A673 (cell line): Measurements from ENCODE around the gene ACTN4. TPM values are rescaled to one million over a fixed set of nuclear protein-coding genes. Genes with fewer than 3 reads are reported as not detected.
A peak's percentile ranks its signal among the peaks of the same experiment; 100 is the strongest.

ENCODE experiments used
- BruUV-seq: library from RNA; stranded (reverse); fragments of 400-500 nt; replicated peaks from 2 replicates; lab custom pipeline; 2021; lab: Mats Ljungman, UMichigan
- CTCF ChIA-PET: fragments of 300-600 bp; sonication (Branson Sonifier 250); formaldehyde crosslinking; loops from one replicate; lab custom pipeline; 2022; ENCODE audit warnings: antibody characterized with exemption; lab: Charles Lee
- POLR2A ChIA-PET: fragments of 300-600 bp; sonication (Branson Sonifier 250); formaldehyde crosslinking; loops from one replicate; lab custom pipeline; 2022; ENCODE audit warnings: antibody characterized with exemption; ENCODE audit not compliant: low non-redundant PET; lab: Charles Lee
- DNase-seq: peaks from one replicate; pipeline ENCODE4 v3.0.0-alpha.2; 2015; ENCODE audit warnings: low spot score
- H3K27ac ChIP-seq: fragments of 200-600 bp; sonication (generic); 2 replicates; pipeline ENCODE4 v1.5.1; 2016; ENCODE audit warnings: mixed run types, low read depth, mild to moderate bottlenecking, mixed read lengths, antibody characterized with exemption, low read length; ENCODE audit not compliant: poor library complexity, severe bottlenecking
- H3K27me3 ChIP-seq: fragments of 200-600 bp; sonication (generic); replicated peaks from 2 replicates; pipeline ENCODE4 v1.6.1; 2017; ENCODE audit warnings: mixed run types, low read depth, mild to moderate bottlenecking, mixed read lengths, antibody characterized with exemption, low read length; ENCODE audit not compliant: insufficient read depth, poor library complexity
- H3K36me3 ChIP-seq: fragments of 200-600 bp; sonication (generic); 2 replicates; pipeline ENCODE4 v1.6.1; 2016; ENCODE audit warnings: mixed run types, mild to moderate bottlenecking, mixed read lengths, antibody characterized with exemption, low read length; ENCODE audit not compliant: insufficient read depth, poor library complexity, severe bottlenecking
- H3K4me1 ChIP-seq: fragments of 200-600 bp; sonication (generic); 2 replicates; pipeline ENCODE4 v1.6.1; 2017; ENCODE audit warnings: mixed run types, mild to moderate bottlenecking, mixed read lengths, antibody characterized with exemption, low read length; ENCODE audit not compliant: insufficient read depth, poor library complexity, severe bottlenecking
- H3K4me3 ChIP-seq: fragments of 200-600 bp; sonication (generic); 2 replicates; pipeline ENCODE4 v1.5.1; 2016; ENCODE audit warnings: low read depth, mixed run types, mild to moderate bottlenecking, mixed read lengths, low read length; ENCODE audit not compliant: poor library complexity, severe bottlenecking
- H3K9me3 ChIP-seq: fragments of 200-600 bp; sonication (generic); 2 replicates; pipeline ENCODE4 v1.6.1; 2016; ENCODE audit warnings: mixed run types, low read depth, mild to moderate bottlenecking, mixed read lengths, antibody characterized with exemption, low read length; ENCODE audit not compliant: poor library complexity, severe bottlenecking
- EZH2 ChIP-seq: fragments of 200-600 bp; sonication (generic); IDR thresholded peaks from 2 replicates; pipeline ENCODE4 v1.6.1; 2017; ENCODE audit warnings: borderline replicate concordance, low read depth, mild to moderate bottlenecking, mixed read lengths, antibody characterized with exemption, low read length; ENCODE audit not compliant: poor library complexity, severe bottlenecking
- intact Hi-C: fragments of 100-400 bp; cut with micrococcal nuclease; formaldehyde crosslinking; loops from one replicate; pipeline ENCODE4 v1.10.0; 2022; ENCODE audit not compliant: unreplicated experiment
- total RNA-seq: library from RNA; stranded (reverse); gene quantifications from 2 replicates; pipeline ENCODE4 v1.2.3, GENCODE V29; 2021
- TF ChIP-seq, protein P1 (sequence below): fragments of 300-800, 200-600 bp; sonication (generic); conservative IDR thresholded peaks from 2 replicates; pipeline ENCODE4 v1.5.1; 2017; ENCODE audit warnings: low read depth, mild to moderate bottlenecking, antibody characterized with exemption, low read length, moderate library complexity, mixed read lengths

ACTN4 gene
- total RNA-seq, 1 experiment from 2014 or later, result 397 TPM

DNA sequence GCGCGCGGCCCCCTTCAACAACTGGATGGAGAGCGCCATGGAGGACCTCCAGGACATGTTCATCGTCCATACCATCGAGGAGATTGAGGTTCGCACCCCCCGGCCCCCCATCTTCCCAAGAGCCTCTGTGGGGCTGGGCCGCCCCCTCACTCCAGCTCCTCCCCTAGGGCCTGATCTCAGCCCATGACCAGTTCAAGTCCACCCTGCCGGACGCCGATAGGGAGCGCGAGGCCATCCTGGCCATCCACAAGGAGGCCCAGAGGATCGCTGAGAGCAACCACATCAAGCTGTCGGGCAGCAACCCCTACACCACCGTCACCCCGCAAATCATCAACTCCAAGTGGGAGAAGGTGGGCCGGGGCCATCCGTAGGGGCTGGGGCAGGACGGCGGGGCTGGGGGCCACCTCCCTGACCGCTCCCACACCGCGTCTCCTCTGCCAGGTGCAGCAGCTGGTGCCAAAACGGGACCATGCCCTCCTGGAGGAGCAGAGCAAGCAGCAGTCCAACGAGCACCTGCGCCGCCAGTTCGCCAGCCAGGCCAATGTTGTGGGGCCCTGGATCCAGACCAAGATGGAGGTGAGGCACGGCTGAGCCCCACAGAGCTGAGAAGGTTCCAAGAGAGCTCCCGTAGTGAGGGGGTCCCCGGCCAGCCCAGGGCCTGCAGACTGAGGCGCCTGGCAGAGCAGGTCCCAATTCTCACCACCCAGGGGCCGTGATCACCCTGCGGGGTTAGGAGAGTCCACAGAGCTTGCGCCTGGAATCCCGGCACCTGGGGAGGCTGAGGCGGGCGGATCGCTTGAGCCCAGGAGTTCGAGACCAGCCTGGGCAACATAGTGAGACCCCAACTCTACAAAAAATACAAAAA, 76.8 kb downstream of the ACTN4 start:
- BruUV-seq, result TSS peak; percentile 72
- ChIA-PET CTCF (no interaction called here), POLR2A (interaction anchor here (0.6 kb wide), 1 partner anchor 10 kb away, joined by 4 read pairs; no protein-coding TSS in a partner anchor)
- DNase-seq, result no peak
- intact Hi-C loops, result no loop called here
- Histone ChIP-seq H3K36me3 (peaks cover 56% of the 10 kb centered on the region), H3K9me3 (no peaks in the 10 kb centered on the region), H3K27ac (no peak overlapping the region), H3K27me3 (no peaks in the 10 kb centered on the region), H3K4me3 (no peak overlapping the region), H3K4me1 (no peaks in the 10 kb centered on the region)
- no peak for TF ChIP-seq EZH2
- TF ChIP-seq, protein P1, sequence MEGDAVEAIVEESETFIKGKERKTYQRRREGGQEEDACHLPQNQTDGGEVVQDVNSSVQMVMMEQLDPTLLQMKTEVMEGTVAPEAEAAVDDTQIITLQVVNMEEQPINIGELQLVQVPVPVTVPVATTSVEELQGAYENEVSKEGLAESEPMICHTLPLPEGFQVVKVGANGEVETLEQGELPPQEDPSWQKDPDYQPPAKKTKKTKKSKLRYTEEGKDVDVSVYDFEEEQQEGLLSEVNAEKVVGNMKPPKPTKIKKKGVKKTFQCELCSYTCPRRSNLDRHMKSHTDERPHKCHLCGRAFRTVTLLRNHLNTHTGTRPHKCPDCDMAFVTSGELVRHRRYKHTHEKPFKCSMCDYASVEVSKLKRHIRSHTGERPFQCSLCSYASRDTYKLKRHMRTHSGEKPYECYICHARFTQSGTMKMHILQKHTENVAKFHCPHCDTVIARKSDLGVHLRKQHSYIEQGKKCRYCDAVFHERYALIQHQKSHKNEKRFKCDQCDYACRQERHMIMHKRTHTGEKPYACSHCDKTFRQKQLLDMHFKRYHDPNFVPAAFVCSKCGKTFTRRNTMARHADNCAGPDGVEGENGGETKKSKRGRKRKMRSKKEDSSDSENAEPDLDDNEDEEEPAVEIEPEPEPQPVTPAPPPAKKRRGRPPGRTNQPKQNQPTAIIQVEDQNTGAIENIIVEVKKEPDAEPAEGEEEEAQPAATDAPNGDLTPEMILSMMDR, result no peak

DNA sequence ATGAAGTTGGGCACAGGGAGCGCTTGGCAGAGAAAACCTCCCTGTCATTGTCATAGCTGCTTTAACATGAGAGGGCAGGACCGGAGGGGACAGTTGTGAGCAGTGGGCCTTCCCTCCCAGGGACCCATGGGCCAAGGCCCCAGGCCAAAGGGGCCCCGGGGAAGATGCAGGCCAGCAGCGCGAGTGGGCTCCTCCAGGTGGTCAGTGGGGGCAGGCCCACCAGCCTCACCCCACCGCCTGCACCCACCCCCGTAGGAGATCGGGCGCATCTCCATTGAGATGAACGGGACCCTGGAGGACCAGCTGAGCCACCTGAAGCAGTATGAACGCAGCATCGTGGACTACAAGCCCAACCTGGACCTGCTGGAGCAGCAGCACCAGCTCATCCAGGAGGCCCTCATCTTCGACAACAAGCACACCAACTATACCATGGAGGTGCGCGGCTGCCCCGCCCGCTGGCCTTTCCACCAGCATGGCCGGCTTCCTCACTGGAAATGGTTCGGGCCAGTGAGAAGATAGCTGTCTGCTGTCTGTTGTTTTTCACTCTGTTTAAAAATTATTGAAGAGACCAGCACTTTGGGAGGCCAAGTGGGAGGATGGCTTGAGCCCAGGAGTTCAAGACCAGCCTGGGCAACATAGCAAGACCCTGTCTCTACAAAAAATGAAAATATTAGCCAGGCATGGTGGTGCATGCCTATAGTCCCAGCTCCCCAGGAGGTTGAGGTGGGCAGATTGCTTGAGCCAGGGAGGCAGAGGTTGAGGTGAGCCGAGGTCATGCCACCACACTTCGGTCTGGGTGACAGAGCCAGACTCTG, 78.2 kb downstream of the ACTN4 start:
- ChIA-PET POLR2A (interaction anchor here (0.5 kb wide), 1 partner anchor 89 kb away, joined by 6 read pairs; no protein-coding TSS in a partner anchor), CTCF (interaction anchor here (0.6 kb wide), 1 partner anchor 162 kb away, joined by 3 read pairs; no protein-coding TSS in a partner anchor)
- BruUV-seq, result no TSS peak
- H3K36me3 ChIP-seq, result peaks cover 67% of the 10 kb centered on the region
- DNase-seq, result no peak
- H3K27me3 ChIP-seq, result no peaks in the 10 kb centered on the region
- H3K9me3 ChIP-seq, result no peaks in the 10 kb centered on the region
- no peaks in the 10 kb centered on the region for H3K4me1 ChIP-seq
- TF ChIP-seq EZH2, result no peak
- TF ChIP-seq, protein P1, result no peak
- intact Hi-C loops, result no loop called here
- H3K27ac ChIP-seq, result no peak overlapping the region
- no peak overlapping the region for H3K4me3 ChIP-seq

DNA sequence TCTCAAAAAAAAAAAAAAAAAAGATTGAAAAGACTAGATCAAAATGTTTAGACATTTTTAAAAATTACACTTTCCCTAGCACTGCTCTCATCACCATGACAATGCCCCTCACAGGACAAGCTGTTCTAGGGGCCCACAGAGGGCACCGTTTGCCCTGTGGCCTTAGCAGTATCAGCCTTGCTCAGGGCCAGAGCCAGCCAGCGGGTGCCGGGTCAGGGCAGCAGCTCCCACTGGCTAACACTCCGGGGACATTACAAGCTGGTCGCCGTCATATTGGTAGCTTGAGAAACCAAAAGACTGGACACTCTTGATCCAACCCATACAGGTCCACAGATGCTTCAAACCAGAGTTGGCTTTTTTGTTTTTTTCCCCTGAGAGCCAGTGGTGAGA, 78.8 kb downstream of the ACTN4 start:
- CTCF ChIA-PET, result interaction anchor here (0.6 kb wide), 1 partner anchor 161 kb away, joined by 3 read pairs; no protein-coding TSS in a partner anchor
- POLR2A ChIA-PET, result no interaction called here
- Histone ChIP-seq H3K27me3 (no peaks in the 10 kb centered on the region), H3K27ac (no peak overlapping the region), H3K9me3 (no peaks in the 10 kb centered on the region), H3K4me1 (no peaks in the 10 kb centered on the region), H3K4me3 (no peak overlapping the region), H3K36me3 (peaks cover 67% of the 10 kb centered on the region)
- intact Hi-C loops, result no loop called here
- no TSS peak for BruUV-seq
- TF ChIP-seq, protein P1, result no peak
- TF ChIP-seq EZH2, result no peak
- DNase-seq, result no peak
